Gastroesophageal sphincter (tissue), 4 donors: Measurements from ENCODE around the gene SDK2. TPM values are rescaled to one million over a fixed set of nuclear protein-coding genes. Genes with fewer than 3 reads are reported as not detected.

Experiments
- ATAC-seq: fragments of 150-250 bp; one replicate; pipeline ENCODE4 v1.9.1; 2016; ENCODE audit warnings: mild to moderate bottlenecking, moderate library complexity
- H3K27ac ChIP-seq, 4 donors: fragments of 200-600 bp; sonication (generic) in 3 of 4; 1 replicate in 3 of 4; 2 replicates in 1 of 4; pipeline ENCODE4 v1.5.1; 2016 to 2019
- H3K27me3 ChIP-seq: fragments of 200-600 bp; sonication (generic); one replicate; pipeline ENCODE4 v1.5.1; 2019
- H3K36me3 ChIP-seq, 2 donors: fragments of 200-600 bp; sonication (generic); one replicate each; pipeline ENCODE4 v1.5.1; 2019; ENCODE audit warnings: control low read depth in 1 of 2
- H3K4me1 ChIP-seq, 3 donors: fragments of 200-600 bp; sonication (generic); 1 replicate in 2 of 3; 2 replicates in 1 of 3; pipeline ENCODE4 v1.5.1; 2016 to 2019; ENCODE audit warnings: control low read depth in 2 of 3
- H3K4me3 ChIP-seq, 2 donors: fragments of 200-600 bp; sonication (generic); one replicate each; pipeline ENCODE4 v1.5.1; 2019; ENCODE audit warnings: mild to moderate bottlenecking in 1 of 2, moderate library complexity in 1 of 2
- H3K9me3 ChIP-seq, 3 donors: fragments of 200-600 bp; sonication (generic); one replicate each; pipeline ENCODE4 v1.5.1; 2017 to 2019; ENCODE audit warnings: control low read depth in 2 of 3
- EP300 ChIP-seq: sonication (generic); formaldehyde crosslinking; IDR thresholded peaks from one replicate; pipeline ENCODE4 v1.6.1; 2017; ENCODE audit warnings: antibody characterized with exemption, mild to moderate bottlenecking
- POLR2A ChIP-seq, 2 donors: fragments of 450-650 bp; IDR thresholded peaks; one replicate each; pipeline ENCODE4 v1.6.1; 2017; ENCODE audit warnings: antibody characterized with exemption in 2 of 2, mild to moderate bottlenecking in 2 of 2, moderate library complexity in 1 of 2
- POLR2AphosphoS5 ChIP-seq: sonication (generic); formaldehyde crosslinking; IDR thresholded peaks from one replicate; pipeline ENCODE4 v1.6.1; 2017; ENCODE audit warnings: antibody characterized with exemption
- whole genome bisulfite sequencing, 2 donors: methylation state at CpG; one replicate each; pipeline ENCODE4 v1.1.5; 2018; ENCODE audit warnings: low coverage in 1 of 2; 5-methylcytosine and 5-hydroxymethylcytosine counted together
- total RNA-seq, 4 donors: library from RNA; depleted of rRNA; stranded (reverse); fragments of >200 nt; gene quantifications; one replicate each; pipeline ENCODE4 v1.1.0, GENCODE V29; 2016
- TF ChIP-seq, protein P1 (sequence below), 4 experiments: fragments of 200-600 bp in 2 of 4; fragments of 450-650 bp in 2 of 4; sonication (generic) in 1 of 4; IDR thresholded peaks; one replicate each; pipeline ENCODE4 v1.5.1; 2017 to 2019; ENCODE audit warnings: antibody characterized with exemption in 4 of 4, mild to moderate bottlenecking in 2 of 4, moderate library complexity in 2 of 4

SDK2 gene, protein sequence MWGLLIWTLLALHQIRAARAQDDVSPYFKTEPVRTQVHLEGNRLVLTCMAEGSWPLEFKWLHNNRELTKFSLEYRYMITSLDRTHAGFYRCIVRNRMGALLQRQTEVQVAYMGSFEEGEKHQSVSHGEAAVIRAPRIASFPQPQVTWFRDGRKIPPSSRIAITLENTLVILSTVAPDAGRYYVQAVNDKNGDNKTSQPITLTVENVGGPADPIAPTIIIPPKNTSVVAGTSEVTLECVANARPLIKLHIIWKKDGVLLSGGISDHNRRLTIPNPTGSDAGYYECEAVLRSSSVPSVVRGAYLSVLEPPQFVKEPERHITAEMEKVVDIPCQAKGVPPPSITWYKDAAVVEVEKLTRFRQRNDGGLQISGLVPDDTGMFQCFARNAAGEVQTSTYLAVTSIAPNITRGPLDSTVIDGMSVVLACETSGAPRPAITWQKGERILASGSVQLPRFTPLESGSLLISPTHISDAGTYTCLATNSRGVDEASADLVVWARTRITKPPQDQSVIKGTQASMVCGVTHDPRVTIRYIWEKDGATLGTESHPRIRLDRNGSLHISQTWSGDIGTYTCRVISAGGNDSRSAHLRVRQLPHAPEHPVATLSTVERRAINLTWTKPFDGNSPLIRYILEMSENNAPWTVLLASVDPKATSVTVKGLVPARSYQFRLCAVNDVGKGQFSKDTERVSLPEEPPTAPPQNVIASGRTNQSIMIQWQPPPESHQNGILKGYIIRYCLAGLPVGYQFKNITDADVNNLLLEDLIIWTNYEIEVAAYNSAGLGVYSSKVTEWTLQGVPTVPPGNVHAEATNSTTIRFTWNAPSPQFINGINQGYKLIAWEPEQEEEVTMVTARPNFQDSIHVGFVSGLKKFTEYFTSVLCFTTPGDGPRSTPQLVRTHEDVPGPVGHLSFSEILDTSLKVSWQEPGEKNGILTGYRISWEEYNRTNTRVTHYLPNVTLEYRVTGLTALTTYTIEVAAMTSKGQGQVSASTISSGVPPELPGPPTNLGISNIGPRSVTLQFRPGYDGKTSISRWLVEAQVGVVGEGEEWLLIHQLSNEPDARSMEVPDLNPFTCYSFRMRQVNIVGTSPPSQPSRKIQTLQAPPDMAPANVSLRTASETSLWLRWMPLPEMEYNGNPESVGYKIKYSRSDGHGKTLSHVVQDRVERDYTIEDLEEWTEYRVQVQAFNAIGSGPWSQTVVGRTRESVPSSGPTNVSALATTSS (N-terminal part only)
- total RNA-seq, result 1 to 10 TPM in 1 of 4 donors, under 1 TPM in 3; 0.31 to 2.0 (median 0.78) TPM

DNA sequence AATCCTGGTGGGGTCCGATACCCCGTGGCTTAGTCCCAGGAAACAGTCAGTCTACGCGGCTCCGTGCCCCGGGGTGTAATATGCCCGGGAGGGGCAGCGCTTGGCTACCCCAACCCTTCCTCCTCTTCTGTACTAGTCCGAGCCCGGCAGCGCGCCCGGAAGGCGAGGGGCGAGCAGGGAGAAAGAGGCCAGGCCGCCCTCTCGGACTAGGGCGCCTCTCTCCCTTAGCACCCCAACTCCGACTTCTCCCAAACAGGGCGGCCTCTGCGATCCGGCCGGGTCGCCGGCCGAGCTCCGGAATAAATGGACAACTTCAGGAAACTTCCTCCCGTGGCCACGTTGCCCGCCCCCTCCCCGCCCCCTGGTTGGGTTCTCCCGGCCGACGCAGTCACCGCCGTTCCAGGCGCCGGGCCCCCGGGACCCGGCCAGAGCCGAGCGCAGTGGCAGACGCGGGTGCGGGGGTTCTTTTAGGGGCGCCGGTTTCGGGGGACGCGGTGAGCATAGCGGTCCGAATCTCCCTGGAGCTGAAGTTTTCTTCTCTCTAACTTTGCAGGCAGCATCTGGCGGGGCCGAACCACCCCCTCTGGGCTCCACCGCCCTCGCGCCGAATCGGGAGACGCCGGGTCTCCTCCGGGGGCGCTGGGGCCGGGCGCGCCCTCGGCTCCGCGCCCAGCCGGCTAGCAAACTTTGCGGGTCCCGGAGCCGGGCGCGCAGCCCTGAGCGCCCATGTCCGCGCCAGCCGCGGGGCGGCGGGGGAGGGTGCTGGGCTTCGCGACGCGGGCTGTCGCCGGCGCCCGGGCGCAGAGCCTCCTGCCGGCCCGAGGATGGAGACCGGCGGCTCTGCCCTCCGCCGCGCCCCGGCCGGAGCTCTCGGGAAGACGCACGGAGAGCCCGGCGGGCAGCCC lies at the start of gene SDK2:
SDK2 (minus strand) TSS at position 301 of the 905 bp plus-strand sequence. CDS start 357 bp downstream, outside the sequence.
- no peak for ATAC-seq
- H3K4me3 ChIP-seq, result peak within 1 kb of the TSS; percentile 10 to 57
- H3K27me3 ChIP-seq, result peaks cover 98% of the 10 kb centered on the region
- H3K9me3 ChIP-seq, result no peaks in the 10 kb centered on the region
- no peaks in the 10 kb centered on the region for H3K36me3 ChIP-seq
- 0% methylated on average over 2 of the region's 105 CpGs; no CpG with 5 or more reads in 1 of the 2 donors for WGBS, 2 donors
- H3K4me1 ChIP-seq, result peaks cover 0 to 45% (median 19%) of the 10 kb centered on the region in 3 donors
- TF ChIP-seq, protein P1, sequence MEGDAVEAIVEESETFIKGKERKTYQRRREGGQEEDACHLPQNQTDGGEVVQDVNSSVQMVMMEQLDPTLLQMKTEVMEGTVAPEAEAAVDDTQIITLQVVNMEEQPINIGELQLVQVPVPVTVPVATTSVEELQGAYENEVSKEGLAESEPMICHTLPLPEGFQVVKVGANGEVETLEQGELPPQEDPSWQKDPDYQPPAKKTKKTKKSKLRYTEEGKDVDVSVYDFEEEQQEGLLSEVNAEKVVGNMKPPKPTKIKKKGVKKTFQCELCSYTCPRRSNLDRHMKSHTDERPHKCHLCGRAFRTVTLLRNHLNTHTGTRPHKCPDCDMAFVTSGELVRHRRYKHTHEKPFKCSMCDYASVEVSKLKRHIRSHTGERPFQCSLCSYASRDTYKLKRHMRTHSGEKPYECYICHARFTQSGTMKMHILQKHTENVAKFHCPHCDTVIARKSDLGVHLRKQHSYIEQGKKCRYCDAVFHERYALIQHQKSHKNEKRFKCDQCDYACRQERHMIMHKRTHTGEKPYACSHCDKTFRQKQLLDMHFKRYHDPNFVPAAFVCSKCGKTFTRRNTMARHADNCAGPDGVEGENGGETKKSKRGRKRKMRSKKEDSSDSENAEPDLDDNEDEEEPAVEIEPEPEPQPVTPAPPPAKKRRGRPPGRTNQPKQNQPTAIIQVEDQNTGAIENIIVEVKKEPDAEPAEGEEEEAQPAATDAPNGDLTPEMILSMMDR (IDR thresholded peaks at IDR 0.05), result no peak
- no peak for TF ChIP-seq POLR2A (IDR thresholded peaks at IDR 0.05)
- TF ChIP-seq EP300, result no peak
- no peak for TF ChIP-seq POLR2AphosphoS5
- H3K27ac ChIP-seq, result peak within 1 kb of the TSS in 2 of 4 donors; percentile 27 to 51

DNA sequence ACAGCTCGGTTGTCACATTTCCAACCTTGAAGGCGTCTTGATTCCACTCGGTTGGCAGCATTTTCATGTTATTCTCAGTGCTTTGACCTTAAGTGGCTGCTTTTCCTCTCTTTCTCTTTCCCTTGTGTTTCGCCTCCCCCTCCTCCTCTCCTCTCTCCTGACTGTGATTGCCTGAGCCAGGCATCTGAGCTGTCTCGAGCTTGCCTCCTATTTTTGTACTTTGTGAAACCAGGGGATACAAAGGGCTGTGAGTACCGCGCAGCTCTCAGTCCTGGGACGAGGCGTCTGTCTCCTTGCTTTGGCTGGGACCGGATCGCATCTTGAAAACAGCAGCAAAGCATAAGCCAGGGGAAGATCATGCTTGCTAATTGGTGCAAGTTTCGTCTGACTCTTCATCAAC lies 48.8 kb upstream of the SDK2 start:
- Histone ChIP-seq H3K9me3 (peaks cover 0 to 11% (median 0%) of the 10 kb centered on the region in 3 donors), H3K36me3 (no peaks in the 10 kb centered on the region), H3K27me3 (peaks cover 22% of the 10 kb centered on the region), H3K4me1 (no peaks in the 10 kb centered on the region), H3K27ac (no peak overlapping the region), H3K4me3 (no peak overlapping the region)
- TF ChIP-seq POLR2AphosphoS5, result no peak
- no peak for TF ChIP-seq EP300
- no peak for TF ChIP-seq POLR2A (IDR thresholded peaks at IDR 0.05)
- TF ChIP-seq, protein P1 (IDR thresholded peaks at IDR 0.05), result no peak
- 63% methylated on average over 7 of the region's 12 CpGs; no CpG with 5 or more reads in 1 of the 2 donors for WGBS, 2 donors
- no peak for ATAC-seq

DNA sequence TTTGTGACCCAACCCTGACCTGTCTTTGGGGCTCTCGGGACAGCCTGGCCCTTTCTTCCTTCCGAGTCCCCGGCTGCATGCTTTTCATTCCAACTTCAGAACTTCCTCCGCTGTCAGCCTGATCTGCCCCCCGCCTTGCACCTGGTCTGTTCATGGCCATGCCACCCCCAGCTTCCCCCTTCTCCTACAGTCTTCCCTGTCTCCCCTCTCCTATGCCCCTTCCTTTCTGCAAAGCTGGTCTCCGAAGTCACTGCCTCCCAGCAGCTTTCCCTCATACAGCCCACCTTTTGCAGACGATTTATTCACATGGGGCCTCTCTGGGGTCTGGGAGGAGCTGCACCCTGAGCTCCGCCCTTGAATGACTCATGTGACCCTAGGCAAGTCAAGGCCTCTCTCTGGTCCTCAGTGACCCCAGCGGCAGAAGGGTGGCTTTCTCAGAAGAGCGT lies 47.1 kb upstream of the SDK2 start:
- TF ChIP-seq, protein P1 (IDR thresholded peaks at IDR 0.05), result no peak
- TF ChIP-seq POLR2AphosphoS5 (no peak), EP300 (no peak), POLR2A (IDR thresholded peaks at IDR 0.05) (no peak)
- Histone ChIP-seq H3K27me3 (peaks cover 22% of the 10 kb centered on the region), H3K4me1 (no peaks in the 10 kb centered on the region), H3K4me3 (no peak overlapping the region), H3K36me3 (no peaks in the 10 kb centered on the region), H3K27ac (no peak overlapping the region), H3K9me3 (peaks cover 0 to 17% (median 0%) of the 10 kb centered on the region in 3 donors)
- ATAC-seq, result no peak
- 40 to 42% methylated on average over 6 of the region's 10 CpGs for WGBS, 2 donors

DNA sequence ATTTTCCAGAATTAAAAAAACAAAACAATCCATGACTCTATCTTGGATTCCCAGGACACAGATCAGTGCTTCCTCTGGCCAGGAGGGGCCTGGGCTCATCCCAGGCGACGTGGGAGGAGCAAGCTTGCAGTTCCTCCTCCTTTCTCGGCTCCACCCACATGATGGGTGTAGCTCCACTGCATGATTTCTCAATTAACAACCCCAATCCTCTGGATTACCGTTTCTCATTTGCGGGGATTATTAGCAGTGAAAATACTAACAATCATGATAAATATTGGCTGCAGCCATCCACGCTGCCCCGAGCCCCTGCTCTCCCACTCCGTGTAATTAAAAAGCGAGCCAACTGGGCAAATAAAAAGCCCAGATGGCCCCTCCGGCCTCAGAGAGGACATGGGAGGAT lies 46.4 kb upstream of the SDK2 start:
- 69 to 77% methylated on average over 3 to 8 of the region's 10 CpGs for WGBS, 2 donors
- H3K9me3 ChIP-seq, result peaks cover 0 to 24% (median 0%) of the 10 kb centered on the region in 3 donors
- H3K36me3 ChIP-seq, result no peaks in the 10 kb centered on the region
- TF ChIP-seq EP300 (no peak), POLR2AphosphoS5 (no peak), POLR2A (IDR thresholded peaks at IDR 0.05) (no peak)
- TF ChIP-seq, protein P1 (IDR thresholded peaks at IDR 0.05), result no peak
- H3K27me3 ChIP-seq, result peaks cover 22% of the 10 kb centered on the region
- H3K4me1 ChIP-seq, result no peaks in the 10 kb centered on the region
- H3K4me3 ChIP-seq, result no peak overlapping the region
- no peak overlapping the region for H3K27ac ChIP-seq
- ATAC-seq, result no peak
